CD4-positive, alpha-beta T cell (primary cell): ENCODE data around the gene STK32B. TPM values are rescaled to one million over a fixed set of nuclear protein-coding genes. Genes with fewer than 3 reads are reported as not detected.

Experiments used
- ATAC-seq: fragments of 200-7000 bp; cut with Tn5 transposase; one replicate; pipeline ENCODE4 v1.10.0; 2022; ENCODE audit warnings: mild to moderate bottlenecking; ENCODE audit not compliant: poor library complexity
- CTCF ChIA-PET: fragments of 350-600 bp; sonication (Branson Sonifier 250); formaldehyde crosslinking; loops from one replicate; lab custom pipeline; 2021; ENCODE audit warnings: antibody characterized with exemption, inconsistent platforms; lab: Charles Lee
- POLR2A ChIA-PET: fragments of 350-600 bp; sonication (Branson Sonifier 250); formaldehyde crosslinking; loops from one replicate; lab custom pipeline; 2021; ENCODE audit warnings: antibody characterized with exemption, inconsistent platforms; lab: Charles Lee
- DNase-seq, 14 experiments: peaks; one replicate each; pipeline ENCODE4 v3.0.0-alpha.2; 2013 to 2020; ENCODE audit warnings: mixed read lengths in 2 of 14
- H3K27ac ChIP-seq, 2 donors: one replicate each; pipeline versions ENCODE4 v1.5.1 to v1.7.0; 2013; ENCODE audit warnings: low read length in 2 of 2, low read depth in 1 of 2, mild to moderate bottlenecking in 1 of 2
- H3K27me3 ChIP-seq, 2 experiments: 1 replicate in 1 of 2; 2 replicates in 1 of 2; pipeline versions ENCODE4 v1.6.1 to v1.7.0; 2013; ENCODE audit warnings: low read length in 2 of 2, control low read depth in 1 of 2, mild to moderate bottlenecking in 1 of 2, moderate library complexity in 1 of 2; ENCODE audit not compliant: insufficient read depth in 2 of 2, control insufficient read depth in 1 of 2
- H3K36me3 ChIP-seq: one replicate; pipeline ENCODE4 v1.6.1; 2013; ENCODE audit warnings: low read length, control low read depth; ENCODE audit not compliant: insufficient read depth
- H3K4me1 ChIP-seq: one replicate; pipeline ENCODE4 v1.6.1; 2013; ENCODE audit warnings: low read length, control low read depth; ENCODE audit not compliant: insufficient read depth
- H3K4me3 ChIP-seq: one replicate; pipeline ENCODE4 v1.5.1; 2013; ENCODE audit warnings: mild to moderate bottlenecking, low read length, moderate library complexity
- H3K9me3 ChIP-seq, 2 experiments: 1 replicate in 1 of 2; 2 replicates in 1 of 2; pipeline versions ENCODE4 v1.6.1 to v1.7.0; 2013; ENCODE audit warnings: low read length in 2 of 2, mild to moderate bottlenecking in 2 of 2, control low read depth in 1 of 2, moderate library complexity in 1 of 2; ENCODE audit not compliant: control insufficient read depth in 1 of 2, insufficient read depth in 1 of 2
- H3K27ac Mint-ChIP-seq: one replicate; pipeline ENCODE4 v1.8.0; 2020; ENCODE audit warnings: mixed read lengths
- H3K27me3 Mint-ChIP-seq: one replicate; pipeline ENCODE4 v1.8.0; 2021; ENCODE audit warnings: mixed read lengths
- H3K36me3 Mint-ChIP-seq: one replicate; pipeline ENCODE4 v1.8.0; 2021; ENCODE audit warnings: low read depth, mixed read lengths
- H3K4me1 Mint-ChIP-seq: one replicate; pipeline ENCODE4 v1.8.0; 2021; ENCODE audit warnings: low read depth, mixed read lengths
- H3K4me3 Mint-ChIP-seq: one replicate; pipeline ENCODE4 v1.8.0; 2020; ENCODE audit warnings: mild to moderate bottlenecking, mixed read lengths
- H3K9me3 Mint-ChIP-seq: one replicate; pipeline ENCODE4 v1.8.0; 2020; ENCODE audit warnings: mixed read lengths
- intact Hi-C, 2 experiments: fragments of 100-400 bp; cut with DNase I in 1 of 2; cut with micrococcal nuclease in 1 of 2; formaldehyde crosslinking; loops; one replicate each; pipeline versions ENCODE4 v1.15.1 to v1.9.0; 2023 to 2025; cut with DNase I, micrococcal nuclease
- total RNA-seq, 174 experiments: library from RNA in 2 of 174; stranded (reverse) in 2 of 174; gene quantifications; one replicate each; pipeline ENCODE4 v1.2.3 and lab custom pipeline; 2021 to 2026
- TF ChIP-seq, protein P1 (sequence below): fragments of 200-600 bp; IDR thresholded peaks from one replicate; pipeline ENCODE4 v1.8.0; 2022; ENCODE audit warnings: antibody characterized with exemption, mild to moderate bottlenecking

The STK32B gene
- total RNA-seq, 2 experiments from 2014 or later = not detected

- peaks cover 35% of the 10 kb centered on the region for H3K27me3 Mint-ChIP-seq
- no peaks in the 10 kb centered on the region for H3K36me3 Mint-ChIP-seq
- H3K9me3 Mint-ChIP-seq = no peaks in the 10 kb centered on the region
- no peaks in the 10 kb centered on the region for H3K4me1 Mint-ChIP-seq
- Histone ChIP-seq H3K4me1 (no peaks in the 10 kb centered on the region), H3K4me3 (no peak overlapping the region), H3K9me3 (no peaks in the 10 kb centered on the region), H3K27ac (no peak overlapping the region), H3K36me3 (no peaks in the 10 kb centered on the region), H3K27me3 (peaks cover 0 to 6% of the 10 kb centered on the region in 2 experiments)
- ATAC-seq (no peak), DNase-seq (no peak)
- intact Hi-C loops = no loop called here
- ChIA-PET POLR2A (no interaction called here), CTCF (no interaction called here)
- TF ChIP-seq, protein P1, sequence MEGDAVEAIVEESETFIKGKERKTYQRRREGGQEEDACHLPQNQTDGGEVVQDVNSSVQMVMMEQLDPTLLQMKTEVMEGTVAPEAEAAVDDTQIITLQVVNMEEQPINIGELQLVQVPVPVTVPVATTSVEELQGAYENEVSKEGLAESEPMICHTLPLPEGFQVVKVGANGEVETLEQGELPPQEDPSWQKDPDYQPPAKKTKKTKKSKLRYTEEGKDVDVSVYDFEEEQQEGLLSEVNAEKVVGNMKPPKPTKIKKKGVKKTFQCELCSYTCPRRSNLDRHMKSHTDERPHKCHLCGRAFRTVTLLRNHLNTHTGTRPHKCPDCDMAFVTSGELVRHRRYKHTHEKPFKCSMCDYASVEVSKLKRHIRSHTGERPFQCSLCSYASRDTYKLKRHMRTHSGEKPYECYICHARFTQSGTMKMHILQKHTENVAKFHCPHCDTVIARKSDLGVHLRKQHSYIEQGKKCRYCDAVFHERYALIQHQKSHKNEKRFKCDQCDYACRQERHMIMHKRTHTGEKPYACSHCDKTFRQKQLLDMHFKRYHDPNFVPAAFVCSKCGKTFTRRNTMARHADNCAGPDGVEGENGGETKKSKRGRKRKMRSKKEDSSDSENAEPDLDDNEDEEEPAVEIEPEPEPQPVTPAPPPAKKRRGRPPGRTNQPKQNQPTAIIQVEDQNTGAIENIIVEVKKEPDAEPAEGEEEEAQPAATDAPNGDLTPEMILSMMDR = no peak
- no peak overlapping the region for H3K4me3 Mint-ChIP-seq
- H3K27ac Mint-ChIP-seq = no peak overlapping the region
These were observed 10.2 kb upstream of the STK32B start for GRCh38 chr4:5040856-5041620.

DNA sequence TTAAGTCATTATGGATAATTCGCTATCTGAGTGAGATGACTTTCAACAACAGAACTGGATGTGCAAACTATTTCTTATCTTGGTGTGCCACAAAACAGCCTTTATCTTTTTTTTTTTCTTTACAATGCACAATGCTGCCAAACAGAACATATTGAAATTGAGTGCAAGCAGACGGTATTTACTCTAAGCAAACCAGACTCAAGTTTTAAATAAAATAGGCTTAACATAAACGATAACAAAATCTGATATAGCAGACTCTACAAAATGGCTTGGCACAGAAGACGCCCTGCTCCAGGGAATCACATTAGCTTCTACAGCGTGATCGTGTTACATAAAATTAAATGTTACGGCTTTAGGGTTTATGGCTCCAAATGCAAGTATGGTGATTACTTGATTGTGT is 9.6 kb upstream of the STK32B start:
- Histone ChIP-seq H3K4me1 (no peaks in the 10 kb centered on the region), H3K4me3 (no peak overlapping the region), H3K27me3 (peaks cover 0 to 6% of the 10 kb centered on the region in 2 experiments), H3K27ac (no peak overlapping the region), H3K9me3 (no peaks in the 10 kb centered on the region), H3K36me3 (no peaks in the 10 kb centered on the region)
- peaks cover 41% of the 10 kb centered on the region for H3K27me3 Mint-ChIP-seq
- H3K27ac Mint-ChIP-seq = no peak overlapping the region
- DNase-seq (no peak), ATAC-seq (no peak)
- TF ChIP-seq, protein P1 = no peak
- ChIA-PET CTCF (no interaction called here), POLR2A (no interaction called here)
- H3K4me3 Mint-ChIP-seq = no peak overlapping the region
- H3K36me3 Mint-ChIP-seq = no peaks in the 10 kb centered on the region
- intact Hi-C loops = no loop called here
- no peaks in the 10 kb centered on the region for H3K4me1 Mint-ChIP-seq
- no peaks in the 10 kb centered on the region for H3K9me3 Mint-ChIP-seq

GRCh38 chr4:5043579-5043978 is 7.7 kb upstream of the STK32B start:
- Histone ChIP-seq H3K4me3 (no peak overlapping the region), H3K4me1 (no peaks in the 10 kb centered on the region), H3K27ac (no peak overlapping the region), H3K36me3 (no peaks in the 10 kb centered on the region), H3K9me3 (no peaks in the 10 kb centered on the region), H3K27me3 (peaks cover 0 to 6% of the 10 kb centered on the region in 2 experiments)
- no peaks in the 10 kb centered on the region for H3K9me3 Mint-ChIP-seq
- no peak for ATAC-seq
- peaks cover 51% of the 10 kb centered on the region for H3K27me3 Mint-ChIP-seq
- TF ChIP-seq, protein P1 = no peak
- ChIA-PET POLR2A (no interaction called here), CTCF (no interaction called here)
- no peaks in the 10 kb centered on the region for H3K36me3 Mint-ChIP-seq
- no peaks in the 10 kb centered on the region for H3K4me1 Mint-ChIP-seq
- H3K4me3 Mint-ChIP-seq = no peak overlapping the region
- DNase-seq = no peak
- intact Hi-C loops = no loop called here
- H3K27ac Mint-ChIP-seq = no peak overlapping the region
